ENCODE results near the gene TTC31.

Gene TTC31

GRCh38 chr2:74498500-74499266 lies 15.8 kb downstream of the TTC31 start:
- no peak for TF ChIP-seq CTCF (IDR thresholded peaks at IDR 0.05; ENCODE audit: low read depth, low read length)
- H3K4me3 ChIP-seq (ENCODE audit: low read depth, low read length): peak overlapping the region; percentile 17
- peak; percentile 22 for DNase-seq (ENCODE audit: low read depth, low spot score)
- in situ Hi-C loops (cut with HindIII; ENCODE audit: low sequenced_read_pairs): no loop called here

- in situ Hi-C loops (cut with HindIII; ENCODE audit: low sequenced_read_pairs): no loop called here
- no peak for TF ChIP-seq CTCF (IDR thresholded peaks at IDR 0.05; ENCODE audit: low read depth, low read length)
- DNase-seq (ENCODE audit: low read depth, low spot score): peak; percentile 15
These were observed 16.5 kb downstream of the TTC31 start, which contains the start of gene LBX2 for GRCh38 chr2:74499267-74499939. TSS of gene LBX2 (minus strand) at chr2:74499603. CDS start at chr2:74499537, 66 bp downstream.

DNA sequence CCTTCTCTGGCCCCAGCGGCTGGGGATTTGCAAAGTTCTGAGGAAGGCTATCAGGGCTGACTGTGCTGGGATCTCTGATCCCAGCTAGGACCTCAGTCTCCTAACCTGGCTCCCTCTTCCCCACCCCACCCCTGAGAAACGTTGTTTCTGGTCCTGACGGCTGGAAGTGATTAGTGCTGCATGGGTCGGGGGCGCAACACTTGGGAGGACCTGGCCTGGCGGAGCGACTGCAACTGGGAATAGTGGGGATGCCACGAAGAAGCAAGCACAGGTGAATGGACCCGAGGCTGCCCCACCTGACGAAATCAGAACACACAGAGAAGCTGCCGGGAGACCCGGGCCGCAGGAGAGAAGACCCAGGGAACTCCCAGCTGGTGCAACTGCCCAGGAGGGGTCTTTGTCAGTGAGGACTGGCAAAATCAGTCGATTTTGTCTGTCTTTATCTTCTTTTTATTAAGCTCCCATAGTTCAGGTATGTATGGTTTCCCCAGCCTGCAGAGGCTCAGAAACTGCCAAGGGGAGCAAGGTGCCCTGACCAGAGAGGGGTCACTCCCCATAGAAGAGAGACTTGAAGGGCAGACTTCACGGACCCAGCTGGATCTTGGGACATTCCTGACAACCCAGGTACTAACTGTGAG lies 17.2 kb downstream of the TTC31 start:
- in situ Hi-C loops (cut with HindIII; ENCODE audit: low sequenced_read_pairs): no loop called here
- H3K4me3 ChIP-seq (ENCODE audit: low read depth, low read length): no peak overlapping the region
- no peak for DNase-seq (ENCODE audit: low read depth, low spot score)

More at GRCh38 chr2:74499267-74499939, 16.5 kb downstream of the TTC31 start, which contains the start of gene LBX2:
- peak within 1 kb of the TSS; percentile 17 for H3K4me3 ChIP-seq (ENCODE audit: low read depth, low read length)

DNA sequence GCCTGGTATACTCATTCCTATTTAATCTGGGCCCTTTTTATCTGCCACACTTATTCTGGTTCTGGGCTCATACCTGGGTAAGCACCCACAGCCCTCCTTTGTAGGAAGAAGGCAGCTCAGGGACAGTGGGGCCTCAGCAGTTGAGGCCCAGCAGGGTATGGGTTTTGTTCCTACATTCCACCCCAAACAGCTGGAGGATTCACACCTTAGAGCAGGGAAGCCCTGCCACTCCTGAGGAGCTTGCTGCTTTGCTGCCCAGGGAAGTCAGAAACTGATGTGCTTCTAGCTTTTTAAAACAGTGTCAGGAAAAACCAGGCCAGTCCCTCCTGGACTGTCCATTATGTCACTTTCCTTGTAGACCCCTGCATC lies 17.7 kb downstream of the TTC31 start:
- in situ Hi-C loops (cut with HindIII; ENCODE audit: low sequenced_read_pairs): no loop called here
- TF ChIP-seq CTCF (IDR thresholded peaks at IDR 0.05; ENCODE audit: low read depth, low read length): no peak
- DNase-seq (ENCODE audit: low read depth, low spot score): no peak
- H3K4me3 ChIP-seq (ENCODE audit: low read depth, low read length): no peak overlapping the region

More for the DNA sequence above, 17.2 kb downstream of the TTC31 start:
- TF ChIP-seq CTCF (IDR thresholded peaks at IDR 0.05; ENCODE audit: low read depth, low read length): no peak

GRCh38 chr2:74501335-74502071 lies 18.6 kb downstream of the TTC31 start:
- DNase-seq (ENCODE audit: low read depth, low spot score): no peak
- TF ChIP-seq CTCF (IDR thresholded peaks at IDR 0.05; ENCODE audit: low read depth, low read length): no peak
- no peak overlapping the region for H3K4me3 ChIP-seq (ENCODE audit: low read depth, low read length)
- in situ Hi-C loops (cut with HindIII; ENCODE audit: low sequenced_read_pairs): no loop called here

DNA sequence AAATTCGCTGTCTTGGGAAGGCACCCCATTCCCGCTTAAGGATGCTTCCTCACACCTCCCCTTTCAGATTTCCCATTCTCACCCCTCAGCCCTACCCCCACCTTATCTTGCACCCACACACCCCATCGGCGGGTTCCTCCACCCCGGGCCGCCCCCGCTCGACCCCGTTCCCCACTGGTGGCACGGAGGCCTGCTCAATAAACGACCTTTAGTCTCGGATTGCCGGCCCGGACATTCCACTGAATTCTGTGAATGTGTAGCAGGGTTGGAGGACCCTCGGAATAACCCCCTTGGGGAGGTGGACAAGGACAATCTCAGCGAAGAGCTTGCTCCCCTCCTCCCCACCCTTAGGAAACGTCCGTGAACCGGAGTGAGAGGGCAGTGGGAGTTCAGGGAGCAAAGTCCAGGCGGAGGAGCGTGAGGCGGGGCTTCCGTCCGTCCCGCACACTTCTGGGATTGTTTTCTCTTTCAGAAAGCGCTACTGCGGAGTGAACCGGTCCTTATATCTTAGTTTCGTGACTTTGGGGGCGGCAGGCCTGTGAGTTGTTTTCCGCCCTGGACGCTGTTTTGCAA lies 19.4 kb downstream of the TTC31 start:
- H3K4me3 ChIP-seq (ENCODE audit: low read depth, low read length): peak overlapping the region; percentile 42
- TF ChIP-seq CTCF (IDR thresholded peaks at IDR 0.05; ENCODE audit: low read depth, low read length): no peak
- DNase-seq (ENCODE audit: low read depth, low spot score): no peak
- in situ Hi-C loops (cut with HindIII; ENCODE audit: low sequenced_read_pairs): no loop called here
